Measurements from ENCODE around the gene BHLHE41.

- TF ChIP-seq CTCF (IDR thresholded peaks at IDR 0.05; ENCODE audit: poor library complexity, severe bottlenecking) (no peak), POLR2AphosphoS5 (IDR thresholded peaks at IDR 0.05) (no peak), EP300 (conservative IDR thresholded peaks at IDR 0.05; ENCODE audit: poor library complexity, severe bottlenecking) (no peak), EZH2 (IDR thresholded peaks at IDR 0.05; ENCODE audit: borderline replicate concordance, insufficient read depth, low read length, poor library complexity, severe bottlenecking) (no peak), TAF1 (IDR thresholded peaks at IDR 0.05; ENCODE audit: low read depth) (no peak), MXI1 (conservative IDR thresholded peaks at IDR 0.05; ENCODE audit: poor library complexity, severe bottlenecking) (no peak), RAD21 (conservative IDR thresholded peaks at IDR 0.05) (no peak), REST (IDR thresholded peaks at IDR 0.05; ENCODE audit: borderline replicate concordance) (no peak), SMC3 (conservative IDR thresholded peaks at IDR 0.05; ENCODE audit: poor library complexity) (no peak)
Observed at GRCh38 chr12:26131936-26132335, 7.1 kb upstream of the BHLHE41 start.

All from neural cell (in vitro differentiated cells).